GM18907 (cell line): ENCODE measurements around the gene F3.

Experiments used
- ATAC-seq: cut with Tn5 transposase; IDR thresholded peaks from one replicate; pipeline ENCODE4 v1.9.1; 2021; ENCODE audit warnings: mild to moderate bottlenecking, moderate library complexity; ENCODE audit not compliant: unreplicated experiment

Gene F3

DNA sequence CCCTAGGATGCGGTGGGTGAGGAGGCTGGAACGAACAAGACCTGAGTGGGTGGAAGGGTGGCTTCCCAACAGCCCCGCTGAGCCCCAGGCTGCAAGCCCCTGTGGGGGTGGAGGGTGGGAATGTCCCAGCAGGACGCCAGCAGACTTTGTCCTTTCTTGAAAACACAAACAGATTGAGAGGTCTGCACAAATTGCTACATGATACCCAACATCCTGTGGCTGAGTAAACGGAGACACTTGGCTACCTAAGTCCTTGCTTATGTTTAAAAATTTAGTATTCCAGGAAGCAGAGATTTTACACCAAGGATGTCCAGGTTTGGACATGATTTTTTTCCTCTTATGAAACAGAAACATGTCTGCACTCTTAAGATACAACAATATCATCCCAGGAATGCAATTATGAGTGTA, 11.8 kb upstream of the F3 start:
- no peak for ATAC-seq

DNA sequence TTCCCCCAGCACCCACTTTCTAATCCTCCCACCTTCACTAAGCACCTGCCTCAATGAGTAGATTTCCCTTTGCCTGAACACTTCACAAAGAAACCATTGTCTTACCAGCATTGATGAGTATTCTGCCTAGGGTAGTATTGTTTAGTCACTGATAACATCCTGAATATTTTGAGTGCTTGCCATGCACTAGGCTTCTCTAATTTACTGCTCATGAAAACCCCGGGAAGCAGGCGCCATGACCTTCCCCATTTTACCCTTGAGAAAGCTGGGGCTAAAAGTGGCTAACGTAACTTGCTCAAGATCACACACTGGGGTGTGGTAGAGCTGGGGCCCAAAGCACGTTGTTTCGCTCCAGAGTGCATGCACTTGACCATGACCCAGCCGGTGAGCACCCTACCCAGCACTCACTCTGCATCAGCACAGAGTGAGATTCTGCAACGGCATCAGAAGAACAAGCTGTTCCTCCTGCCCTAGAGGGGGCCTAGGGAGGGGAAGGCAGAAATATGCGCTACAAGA, 10.6 kb upstream of the F3 start:
- no peak for ATAC-seq

- no peak for ATAC-seq
These were observed 9.9 kb upstream of the F3 start for GRCh38 chr1:94551449-94551848.

GRCh38 chr1:94550800-94551241, 9.3 kb upstream of the F3 start:
- no peak for ATAC-seq

GRCh38 chr1:94550396-94550795, 8.8 kb upstream of the F3 start:
- no peak for ATAC-seq

- no peak for ATAC-seq
These were observed 8.1 kb upstream of the F3 start for GRCh38 chr1:94549706-94550105.

- no peak for ATAC-seq
These were observed 3.3 kb upstream of the F3 start for GRCh38 chr1:94544706-94545490.

DNA sequence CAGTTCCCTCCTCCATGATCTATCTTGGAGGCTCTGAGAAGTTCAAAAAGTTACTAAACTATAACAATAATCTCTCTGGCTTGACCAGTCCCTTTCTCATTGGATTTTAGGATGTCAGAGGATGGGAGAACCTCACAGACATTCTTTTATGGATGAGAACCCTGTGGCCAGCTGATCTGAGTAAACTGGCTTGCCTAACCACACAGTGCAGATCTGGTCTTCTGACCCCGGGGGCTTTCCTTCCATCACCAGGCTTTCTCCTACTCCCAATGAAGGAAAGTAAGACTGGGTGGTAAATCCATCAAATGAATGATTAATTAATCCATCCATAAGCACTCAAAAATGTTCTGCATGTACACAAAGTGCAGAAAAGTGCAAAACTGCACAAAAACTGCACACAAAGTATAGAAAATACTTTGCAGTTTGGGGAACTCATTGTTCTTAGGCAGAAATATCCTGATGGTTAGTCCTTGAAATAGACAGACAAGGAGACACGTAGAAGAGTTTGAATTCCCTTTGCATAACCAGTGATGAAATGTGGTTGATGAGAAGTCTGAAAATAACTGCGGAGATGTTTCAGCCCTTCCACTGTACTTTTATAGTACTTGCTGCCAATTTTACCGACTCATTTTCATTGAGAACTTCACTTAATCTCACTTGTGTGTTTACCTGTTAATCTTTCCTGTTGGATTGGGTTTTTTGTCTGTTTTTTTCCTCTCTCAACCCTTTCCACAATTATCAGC, 2.5 kb upstream of the F3 start:
- no peak for ATAC-seq

DNA sequence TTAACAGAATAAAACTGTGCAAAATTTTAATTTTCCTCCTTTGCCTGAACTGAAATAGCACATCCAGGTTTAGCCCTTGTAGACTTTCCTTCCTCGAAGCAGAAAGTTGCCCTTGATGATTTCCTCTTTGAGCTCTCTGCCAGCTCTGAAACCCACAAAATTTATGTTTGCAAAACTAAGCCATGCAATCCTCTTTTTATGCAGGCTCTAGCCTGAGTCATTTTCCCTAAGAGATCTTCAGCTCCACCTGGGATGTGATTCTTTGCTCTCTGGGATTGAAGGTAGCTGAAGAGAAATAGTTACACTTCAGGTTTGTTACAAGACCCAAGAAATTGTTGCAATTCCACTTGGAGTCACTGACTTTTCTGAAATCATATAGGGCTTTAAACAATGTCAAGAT, 1.4 kb upstream of the F3 start:
- ATAC-seq: no peak

- peak; percentile 37 for ATAC-seq
These were observed 720 bp upstream of the F3 start for GRCh38 chr1:94542088-94542870.

- no peak for ATAC-seq
These were observed 916 bp downstream of the F3 start for GRCh38 chr1:94540440-94541245.

DNA sequence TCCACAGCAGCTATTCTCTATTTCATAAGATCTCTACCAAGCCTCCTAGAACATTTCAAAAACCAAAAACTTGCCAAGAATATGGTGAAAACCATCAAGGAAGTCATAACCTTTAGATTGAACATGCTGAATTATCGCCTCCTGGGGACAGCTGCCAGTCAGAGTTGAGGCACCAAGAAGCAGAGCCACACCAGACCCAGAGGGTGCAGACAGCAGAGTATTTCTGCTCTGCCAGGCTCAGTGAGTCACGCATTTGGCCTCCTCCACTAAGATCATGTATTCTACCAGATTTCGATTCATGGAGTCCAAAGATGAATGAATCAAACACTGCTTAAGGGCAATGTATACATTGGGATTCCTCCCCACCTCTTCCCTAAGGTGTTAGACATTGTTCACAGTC, 2.1 kb downstream of the F3 start:
- ATAC-seq: no peak

GRCh38 chr1:94538243-94538827, 3.2 kb downstream of the F3 start:
- ATAC-seq: no peak

- ATAC-seq: no peak
These were observed 4.3 kb downstream of the F3 start for GRCh38 chr1:94537254-94537653.

DNA sequence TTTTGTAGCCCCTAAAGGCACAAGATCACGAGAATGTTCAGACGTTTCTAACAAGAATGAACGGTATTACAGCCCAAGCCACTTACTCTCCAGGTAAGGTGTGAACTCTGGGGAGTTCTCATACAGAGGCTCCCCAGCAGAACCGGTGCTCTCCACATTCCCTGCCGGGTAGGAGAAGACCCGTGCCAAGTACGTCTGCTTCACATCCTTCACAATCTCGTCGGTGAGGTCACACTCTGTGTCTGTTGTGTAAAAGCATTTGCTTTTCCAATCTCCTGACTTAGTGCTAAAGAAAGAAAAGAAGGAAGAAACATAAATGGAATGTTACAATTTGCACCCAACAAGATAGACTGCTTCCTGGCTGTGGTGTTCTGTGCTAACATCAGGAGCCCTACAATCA, 5.7 kb downstream of the F3 start:
- ATAC-seq: no peak

- ATAC-seq: no peak
These were observed 6.5 kb downstream of the F3 start for GRCh38 chr1:94535095-94535494.

DNA sequence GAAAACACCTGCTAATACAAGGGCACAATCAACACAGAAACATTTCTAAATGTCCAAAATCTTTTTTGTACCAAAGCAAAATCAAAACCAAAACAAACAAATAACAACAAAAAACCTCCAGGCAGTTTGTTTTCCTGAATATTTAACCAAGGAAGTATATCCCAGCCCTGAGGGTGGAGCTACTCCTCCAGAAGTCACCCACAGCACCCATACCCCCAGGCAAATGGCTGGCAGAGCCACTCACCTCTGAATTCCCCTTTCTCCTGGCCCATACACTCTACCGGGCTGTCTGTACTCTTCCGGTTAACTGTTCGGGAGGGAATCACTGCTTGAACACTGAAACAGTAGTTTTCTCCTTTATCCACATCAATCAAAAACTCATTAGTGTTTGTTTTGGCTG, 9.5 kb downstream of the F3 start:
- no peak for ATAC-seq

DNA sequence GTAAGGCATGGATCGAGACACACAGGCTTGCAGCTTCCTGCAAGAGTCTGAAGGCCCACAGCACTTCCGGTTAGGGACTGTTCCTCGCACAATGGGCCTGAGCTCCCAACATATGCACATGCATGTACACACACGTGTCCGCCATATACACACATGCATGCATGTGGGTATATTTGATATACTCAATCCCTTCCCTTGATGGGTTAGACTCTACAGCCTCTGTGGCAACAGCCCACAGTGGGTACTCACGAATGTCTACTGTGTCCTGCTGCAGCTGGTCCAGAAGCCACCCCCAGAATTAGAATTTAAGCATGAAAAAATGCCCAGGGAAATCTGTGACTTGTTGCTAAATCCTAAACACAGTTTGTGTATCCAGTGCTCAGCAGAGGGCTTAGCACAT, 9.9 kb downstream of the F3 start:
- no peak for ATAC-seq

DNA sequence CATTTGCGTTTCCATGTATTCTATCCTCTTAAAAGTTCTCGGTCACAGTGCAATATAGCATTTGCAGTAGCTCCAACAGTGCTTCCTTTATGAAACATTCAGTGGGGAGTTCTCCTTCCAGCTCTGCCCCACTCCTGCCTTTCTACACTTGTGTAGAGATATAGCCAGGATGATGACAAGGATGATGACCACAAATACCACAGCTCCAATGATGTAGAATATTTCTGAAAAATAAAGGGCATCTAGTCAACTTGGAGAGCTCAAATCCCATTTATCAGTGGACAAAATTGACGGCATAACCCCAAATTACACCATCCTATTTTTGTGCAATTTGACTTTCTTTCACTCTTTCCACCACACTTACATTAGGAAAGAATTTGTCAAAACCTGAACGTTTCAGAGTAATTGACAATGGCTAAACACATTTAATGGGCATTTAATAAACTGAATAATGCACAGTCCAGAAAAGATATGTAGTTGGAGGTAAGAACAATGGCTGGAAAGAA, 11.1 kb downstream of the F3 start:
- no peak for ATAC-seq

GRCh38 chr1:94529416-94529815, 12.1 kb downstream of the F3 start:
- ATAC-seq: no peak
